ENCODE results near the gene TTYH3. TPM values are rescaled to one million over a fixed set of nuclear protein-coding genes. Genes with fewer than 3 reads are reported as not detected.
A peak's percentile ranks its signal among the peaks of the same experiment; 100 is the strongest.

Gene TTYH3
- total RNA-seq, 1 experiment from 2014 or later = 278 TPM

GRCh38 chr7:2680256-2680655 lies 48.5 kb downstream of the TTYH3 start:
- no peak for DNase-seq (ENCODE audit: low read depth, low spot score)
- Histone ChIP-seq H3K36me3 (ENCODE audit: control insufficient read depth, insufficient read depth, low read length) (no peaks in the 10 kb centered on the region), H3K4me3 (ENCODE audit: low read depth in 2 of 2, low read length in 2 of 2) (no peak overlapping the region), H3K4me1 (ENCODE audit: control insufficient read depth, insufficient read depth, low read length) (no peaks in the 10 kb centered on the region; the same call in 1 of the 2 replicates), H3K9me3 (ENCODE audit: control insufficient read depth, insufficient read depth, low read depth, low read length) (no peaks in the 10 kb centered on the region), H3K27me3 (ENCODE audit: control insufficient read depth, insufficient read depth, low read length) (no peaks in the 10 kb centered on the region), H3K27ac (ENCODE audit: low read length) (no peak overlapping the region)
- intact Hi-C loops (cut with micrococcal nuclease; ENCODE audit: unreplicated experiment) (loop anchor here (10.0 kb wide), 1 partner anchor 225 kb away; no protein-coding TSS in a partner anchor), in situ Hi-C loops (cut with HindIII; ENCODE audit: low pct_unique_long_range_greater_than_20kb, low sequenced_read_pairs) (no loop called here)
- ChIA-PET POLR2A (no interaction called here), CTCF (interaction anchor here (1.0 to 2.2 kb wide), 6 partner anchors 9 to 230 kb away, joined by 3 to 6 read pairs (median 5); no protein-coding TSS in a partner anchor)
- ATAC-seq = peak; percentile 3
- TF ChIP-seq CTCF (IDR thresholded peaks at IDR 0.05) (no peak), TCF7L2 (IDR thresholded peaks at IDR 0.05; ENCODE audit: low read depth, low read length) (no peak), REST (IDR thresholded peaks at IDR 0.05; ENCODE audit: insufficient read depth in 1 of 2, low read depth in 2 of 2, low read length in 1 of 2) (no peak), SIN3A (IDR thresholded peaks at IDR 0.05; ENCODE audit: borderline replicate concordance, insufficient read depth, low read depth, low read length) (no peak), POLR2AphosphoS5 (IDR thresholded peaks at IDR 0.05; ENCODE audit: low read depth, low read length) (no peak)
- no TSS peak for BruUV-seq (replicated peaks)

GRCh38 chr7:2680792-2681490 lies 49.2 kb downstream of the TTYH3 start:
- intact Hi-C loops (cut with micrococcal nuclease; ENCODE audit: unreplicated experiment) (loop anchor here (10.0 kb wide), 1 partner anchor 226 kb away; no protein-coding TSS in a partner anchor), in situ Hi-C loops (cut with HindIII; ENCODE audit: low pct_unique_long_range_greater_than_20kb, low sequenced_read_pairs) (no loop called here)
- ChIA-PET POLR2A (interaction anchor here (0.6 kb wide), 1 partner anchor 16 kb away, joined by 3 read pairs; no protein-coding TSS in a partner anchor), CTCF (interaction anchor here (0.6 to 2.2 kb wide), 10 partner anchors 10 to 230 kb away, joined by 3 to 6 read pairs (median 4); no protein-coding TSS in a partner anchor)
- DNase-seq (ENCODE audit: low read depth, low spot score) (peak; percentile 27), ATAC-seq (peak; percentile 89)
- no peaks in the 10 kb centered on the region for H3K27me3 ChIP-seq (ENCODE audit: control insufficient read depth, insufficient read depth, low read length)
- no peak overlapping the region for H3K27ac ChIP-seq (ENCODE audit: low read length)
- H3K9me3 ChIP-seq (ENCODE audit: control insufficient read depth, insufficient read depth, low read depth, low read length) = no peaks in the 10 kb centered on the region
- TF ChIP-seq SIN3A (IDR thresholded peaks at IDR 0.05; ENCODE audit: borderline replicate concordance, insufficient read depth, low read depth, low read length) (no peak), POLR2AphosphoS5 (IDR thresholded peaks at IDR 0.05; ENCODE audit: low read depth, low read length) (no peak), CTCF (IDR thresholded peaks at IDR 0.05) (peak; percentile 96), TCF7L2 (IDR thresholded peaks at IDR 0.05; ENCODE audit: low read depth, low read length) (no peak)
- no TSS peak for BruUV-seq (replicated peaks)
- no peaks in the 10 kb centered on the region; the same call in 1 of the 2 replicates for H3K4me1 ChIP-seq (ENCODE audit: control insufficient read depth, insufficient read depth, low read length)
- H3K4me3 ChIP-seq (ENCODE audit: low read depth in 2 of 2, low read length in 2 of 2) = no peak overlapping the region
- H3K36me3 ChIP-seq (ENCODE audit: control insufficient read depth, insufficient read depth, low read length) = no peaks in the 10 kb centered on the region

All from Panc1 (cell line).